IMR-90 (cell line): ENCODE results near the gene CASZ1. TPM values are rescaled to one million over a fixed set of nuclear protein-coding genes. Genes with fewer than 3 reads are reported as not detected.

ENCODE experiments used
- ATAC-seq: fragments of 200-7000 bp; cut with Tn5 transposase; 2 replicates; pipeline ENCODE4 v1.9.1; 2020; ENCODE audit warnings: low read depth, mild to moderate bottlenecking, moderate library complexity
- BruUV-seq: library from RNA; stranded (reverse); fragments of 400-500 nt; replicated peaks from 2 replicates; lab custom pipeline; 2021; lab: Mats Ljungman, UMichigan
- CTCF ChIA-PET: fragments of 300-600 bp; formaldehyde crosslinking; extraction: SDS; loops from one replicate; lab custom pipeline; 2021; ENCODE audit warnings: antibody characterized with exemption; lab: Yijun Ruan, JAX
- POLR2A ChIA-PET: fragments of 300-600 bp; sonication (Branson Sonifier 250); formaldehyde crosslinking; loops from one replicate; lab custom pipeline; 2022; ENCODE audit warnings: antibody characterized with exemption; ENCODE audit not compliant: unreplicated experiment; lab: Charles Lee
- DNase-seq: peaks from one replicate; pipeline ENCODE4 v3.0.0; 2013
- H2AFZ ChIP-seq: replicated peaks from 2 replicates; pipeline ENCODE3; 2013; ENCODE audit warnings: low read length, mild to moderate bottlenecking; ENCODE audit not compliant: poor library complexity
- H2AK5ac ChIP-seq: 2 replicates; pipeline ENCODE4 v1.6.1; 2013; ENCODE audit warnings: low read depth, low read length, inconsistent platforms
- H2AK9ac ChIP-seq: replicated peaks from 2 replicates; pipeline ENCODE3; 2013; ENCODE audit warnings: mild to moderate bottlenecking, low read depth, low read length, moderate library complexity; ENCODE audit not compliant: poor library complexity
- H2BK120ac ChIP-seq: 2 replicates; pipeline ENCODE4 v1.6.1; 2013; ENCODE audit warnings: low read depth, low read length, inconsistent platforms
- H2BK15ac ChIP-seq: 3 replicates; pipeline ENCODE4 v1.6.1; 2013; ENCODE audit warnings: low read depth, low read length, inconsistent platforms
- H2BK20ac ChIP-seq: 2 replicates; pipeline ENCODE4 v1.6.1; 2013; ENCODE audit warnings: low read depth, mild to moderate bottlenecking, inconsistent platforms, low read length, moderate library complexity
- H2BK5ac ChIP-seq: 2 replicates; pipeline ENCODE4 v1.6.1; 2013; ENCODE audit warnings: mild to moderate bottlenecking, low read depth, low read length, inconsistent platforms; ENCODE audit not compliant: poor library complexity, severe bottlenecking
- H3K14ac ChIP-seq: replicated peaks from 2 replicates; pipeline ENCODE4 v1.6.1; 2013; ENCODE audit warnings: low read depth, low read length, inconsistent platforms
- H3K18ac ChIP-seq: 2 replicates; pipeline ENCODE4 v1.6.1; 2013; ENCODE audit warnings: low read depth, low read length, control low read depth
- H3K23ac ChIP-seq: 2 replicates; pipeline ENCODE4 v1.6.1; 2013; ENCODE audit warnings: low read depth, low read length, inconsistent platforms
- H3K27ac ChIP-seq: 2 replicates; pipeline ENCODE4 v1.5.1; 2013; ENCODE audit warnings: mild to moderate bottlenecking, control low read depth, low read length; ENCODE audit not compliant: insufficient read depth
- H3K27me3 ChIP-seq: 2 replicates; pipeline ENCODE4 v1.6.1; 2013; ENCODE audit warnings: low read length; ENCODE audit not compliant: control insufficient read depth, insufficient read depth
- H3K36me3 ChIP-seq: 2 replicates; pipeline ENCODE4 v1.6.1; 2013; ENCODE audit warnings: low read length, mixed read lengths; ENCODE audit not compliant: control insufficient read depth, insufficient read depth
- H3K4ac ChIP-seq: 2 replicates; pipeline ENCODE4 v1.6.1; 2013; ENCODE audit warnings: low read depth, low read length, inconsistent platforms
- H3K4me1 ChIP-seq: 2 replicates; pipeline ENCODE4 v1.6.1; 2013; ENCODE audit warnings: low read length, mixed read lengths; ENCODE audit not compliant: control insufficient read depth, insufficient read depth
- H3K4me2 ChIP-seq: 2 replicates; pipeline ENCODE4 v1.6.1; 2013; ENCODE audit warnings: low read depth, mild to moderate bottlenecking, control low read depth, low read length, moderate library complexity
- H3K4me3 ChIP-seq: 2 replicates; pipeline ENCODE4 v1.5.1; 2013; ENCODE audit warnings: low read depth, mild to moderate bottlenecking, control low read depth, low read length, moderate library complexity; ENCODE audit not compliant: insufficient read depth
- H3K56ac ChIP-seq: 2 replicates; pipeline ENCODE4 v1.6.1; 2013; ENCODE audit warnings: low read length, inconsistent platforms; ENCODE audit not compliant: insufficient read depth; ENCODE audit errors: extremely low read depth
- H3K79me1 ChIP-seq, 2 experiments: 2 replicates each; pipeline ENCODE4 v1.6.1; 2013; ENCODE audit warnings: low read length in 2 of 2, inconsistent platforms in 1 of 2, low read depth in 1 of 2
- H3K9ac ChIP-seq: 2 replicates; pipeline ENCODE4 v1.6.1; 2013; ENCODE audit warnings: low read depth, low read length, control low read depth
- H3K9me1 ChIP-seq: 2 replicates; pipeline ENCODE4 v1.6.1; 2013; ENCODE audit warnings: low read length, inconsistent platforms; ENCODE audit not compliant: insufficient read depth
- H3K9me3 ChIP-seq: 2 replicates; pipeline ENCODE4 v1.6.1; 2013; ENCODE audit warnings: low read length; ENCODE audit not compliant: control insufficient read depth, insufficient read depth
- H4K20me1 ChIP-seq: 2 replicates; pipeline ENCODE4 v1.6.1; 2013; ENCODE audit warnings: low read length, inconsistent platforms; ENCODE audit not compliant: insufficient read depth
- H4K5ac ChIP-seq: 2 replicates; pipeline ENCODE4 v1.6.1; 2013; ENCODE audit warnings: mild to moderate bottlenecking, low read depth, low read length, control low read depth
- H4K8ac ChIP-seq, 2 experiments: 2 replicates each; pipeline ENCODE4 v1.6.1; 2013; ENCODE audit warnings: low read depth in 2 of 2, low read length in 2 of 2, control low read depth in 1 of 2, inconsistent platforms in 1 of 2
- H4K91ac ChIP-seq: 2 replicates; pipeline ENCODE4 v1.6.1; 2013; ENCODE audit warnings: low read depth, low read length, inconsistent platforms; ENCODE audit not compliant: insufficient read depth
- BHLHE40 ChIP-seq: fragments of 150-350 bp; IDR thresholded peaks from 2 replicates; pipeline ENCODE4 v1.6.1; 2016; ENCODE audit warnings: mild to moderate bottlenecking, low read depth, low read length
- CEBPB ChIP-seq: IDR thresholded peaks from 2 replicates; pipeline ENCODE4 v1.6.1; 2012; ENCODE audit warnings: low read depth, low read length, improper control_type of control experiment
- CHD1 ChIP-seq: IDR thresholded peaks from 2 replicates; pipeline ENCODE4 v1.6.1; 2012; ENCODE audit warnings: low read depth, low read length, improper control_type of control experiment
- CTCF ChIP-seq: conservative IDR thresholded peaks from 2 replicates; pipeline ENCODE4 v1.5.1; 2012; ENCODE audit warnings: mild to moderate bottlenecking, low read depth, low read length, improper control_type of control experiment
- ELK1 ChIP-seq: fragments of 150-350 bp; IDR thresholded peaks from 2 replicates; pipeline ENCODE4 v1.6.1; 2016; ENCODE audit warnings: low read depth, mild to moderate bottlenecking, low read length, moderate library complexity, borderline replicate concordance
- FOS ChIP-seq: fragments of 150-350 bp; IDR thresholded peaks from 2 replicates; pipeline ENCODE4 v1.6.1; 2016; ENCODE audit warnings: low read depth, low read length
- MAFK ChIP-seq: IDR thresholded peaks from 2 replicates; pipeline ENCODE4 v1.6.1; 2012; ENCODE audit warnings: low read depth, low read length, improper control_type of control experiment
- MAZ ChIP-seq: IDR thresholded peaks from 2 replicates; pipeline ENCODE4 v1.6.1; 2012; ENCODE audit warnings: low read depth, mild to moderate bottlenecking, low read length, improper control_type of control experiment, moderate library complexity, borderline replicate concordance
- MXI1 ChIP-seq: IDR thresholded peaks from 2 replicates; pipeline ENCODE4 v1.6.1; 2012; ENCODE audit warnings: low read depth, mild to moderate bottlenecking, low read length, moderate library complexity, borderline replicate concordance
- NFE2L2 ChIP-seq: fragments of 150-350 bp; IDR thresholded peaks from 2 replicates; pipeline ENCODE4 v1.6.1; 2016; ENCODE audit warnings: low read depth, mild to moderate bottlenecking, low read length
- POLR2A ChIP-seq: IDR thresholded peaks from 2 replicates; pipeline ENCODE4 v1.6.1; 2012; ENCODE audit warnings: mild to moderate bottlenecking, low read depth, low read length
- RAD21 ChIP-seq: IDR thresholded peaks from 2 replicates; pipeline ENCODE4 v1.6.1; 2012; ENCODE audit warnings: low read length, improper control_type of control experiment
- RCOR1 ChIP-seq: IDR thresholded peaks from 2 replicates; pipeline ENCODE4 v1.6.1; 2012; ENCODE audit warnings: mild to moderate bottlenecking, low read length, improper control_type of control experiment; ENCODE audit not compliant: insufficient replicate concordance
- RFX5 ChIP-seq: IDR thresholded peaks from 2 replicates; pipeline ENCODE4 v1.8.0; 2012; ENCODE audit warnings: low read depth, mild to moderate bottlenecking, low read length, moderate library complexity
- SMC3 ChIP-seq: fragments of 150-350 bp; IDR thresholded peaks from 2 replicates; pipeline ENCODE4 v1.6.1; 2016; ENCODE audit warnings: low read depth, mild to moderate bottlenecking, antibody characterized with exemption, low read length, moderate library complexity
- USF2 ChIP-seq: fragments of 150-350 bp; IDR thresholded peaks from 2 replicates; pipeline ENCODE4 v1.6.1; 2017; ENCODE audit warnings: mild to moderate bottlenecking, antibody characterized with exemption, low read length, low read depth
- WGBS, 2 experiments: methylation state at CpG; one replicate each; pipeline versions ENCODE4 v1.1.5 to v1.1.7; 2013; ENCODE audit warnings: missing lambda C conversion rate in 2 of 2; ENCODE audit not compliant: insufficient read length in 1 of 2; ENCODE audit errors: extremely low coverage in 2 of 2; 5-methylcytosine and 5-hydroxymethylcytosine counted together
- dilution Hi-C: fragments of 300-500 bp; cut with HindIII; formaldehyde crosslinking; loops from one replicate; pipeline ENCODE4 v1.14.3; 2018; ENCODE audit warnings: low sequenced_read_pairs; ENCODE audit not compliant: unreplicated experiment
- in situ Hi-C: fragments of 300-500 bp; cut with MboI; formaldehyde crosslinking; loops from 3 replicates; pipeline ENCODE4 v1.14.3; 2019; ENCODE audit warnings: low sequenced_read_pairs, inconsistent platforms, mixed read lengths
- intact Hi-C: fragments of 100-400 bp; cut with micrococcal nuclease; formaldehyde crosslinking; loops from 2 replicates; pipeline ENCODE4 v1.10.0; 2022
- polyA plus RNA-seq, 3 experiments: library from polyadenylated mRNA; depleted of rRNA; stranded (reverse); fragments of >200 nt; gene quantifications; 2 replicates each; pipeline ENCODE4 v1.2.3, GENCODE V29; 2012; ENCODE audit warnings: low replicate concordance in 1 of 3
- total RNA-seq: library from RNA; depleted of rRNA; stranded (reverse); fragments of >200 nt; gene quantifications from 2 replicates; pipeline ENCODE4 v1.2.3, GENCODE V29; 2012

The CASZ1 gene
- total and polyA plus RNA-seq, 2 of the 4 experiments (the other 2 are of a cell fraction), result 0.18 to 0.24 TPM

GRCh38 chr1:10704368-10704882 is 92.0 kb downstream of the CASZ1 start:
- intact Hi-C loops, result no loop called here
- Histone ChIP-seq H2AK5ac (no peak overlapping the region), H3K18ac (no peak overlapping the region), H2BK20ac (no peak overlapping the region), H3K23ac (no peak overlapping the region), H2BK120ac (no peak overlapping the region), H3K4ac (no peak overlapping the region), H4K5ac (no peak overlapping the region), H3K56ac (no peak overlapping the region), H3K27me3 (peaks cover 84% of the 10 kb centered on the region), H4K8ac (no peak overlapping the region), H2AFZ (no peak overlapping the region), H3K4me1 (no peaks in the 10 kb centered on the region; the same call in 1 of the 2 replicates), H2AK9ac (no peak overlapping the region), H2BK5ac (no peak overlapping the region), H3K27ac (no peak overlapping the region), H3K14ac (no peak overlapping the region), H4K91ac (no peak overlapping the region), H3K4me2 (no peak overlapping the region), H3K9ac (no peak overlapping the region), H2BK15ac (no peak overlapping the region), H3K9me3 (no peaks in the 10 kb centered on the region), H3K36me3 (no peaks in the 10 kb centered on the region), H4K20me1 (no peaks in the 10 kb centered on the region), H3K9me1 (no peaks in the 10 kb centered on the region), H3K79me1 (no peaks in the 10 kb centered on the region), H3K4me3 (no peak overlapping the region)
- in situ Hi-C loops, result no loop called here
- 21% methylated on average over 26 of the region's 44 CpGs; no CpG with 5 or more reads in 1 of the 2 experiments for WGBS, 2 experiments
- dilution Hi-C loops, result no loop called here
- no TSS peak for BruUV-seq
- DNase-seq (no peak), ATAC-seq (peak; percentile 37; the same call in 1 of the 2 replicates)
- ChIA-PET CTCF (no interaction called here), POLR2A (no interaction called here)
- no peak for TF ChIP-seq NFE2L2
- no peak for TF ChIP-seq BHLHE40
- TF ChIP-seq ELK1, result no peak
- no peak for TF ChIP-seq RFX5
- TF ChIP-seq RCOR1, result no peak
- TF ChIP-seq SMC3, result no peak
- TF ChIP-seq FOS, result no peak
- no peak for TF ChIP-seq CTCF
- TF ChIP-seq USF2, result no peak
- TF ChIP-seq CEBPB, result no peak
- TF ChIP-seq RAD21, result no peak
- no peak for TF ChIP-seq MAFK
- TF ChIP-seq MXI1, result no peak
- TF ChIP-seq MAZ, result no peak
- no peak for TF ChIP-seq CHD1
- no peak for TF ChIP-seq POLR2A
